ENCODE data around the gene FBLN7. TPM values are rescaled to one million over a fixed set of nuclear protein-coding genes. Genes with fewer than 3 reads are reported as not detected.
A peak's percentile ranks its signal among the peaks of the same experiment; 100 is the strongest.

The FBLN7 gene
- total and polyA plus RNA-seq, 2 of the 8 experiments (the other 6 are each of a cell fraction or from before 2014, with no cell fraction given), result 0.30 to 0.77 TPM

- Histone ChIP-seq H3K56ac (replicated peaks; ENCODE audit: insufficient read length, low read depth, low read length) (no peak overlapping the region), H4K8ac (ENCODE audit: extremely low read depth, insufficient read depth, low read length) (peak overlapping the region; percentile 45; the same call in 1 of the 2 replicates), H3K79me1 (ENCODE audit: low read depth, low read length) (no peaks in the 10 kb centered on the region), H3K36me3 (ENCODE audit: control insufficient read depth in 2 of 4, insufficient read depth in 4 of 4, low read length in 3 of 4) (no peaks in the 10 kb centered on the region), H4K91ac (replicated peaks; ENCODE audit: insufficient read length, low read length) (no peak overlapping the region), H3K27ac (ENCODE audit: low read depth, low read length) (no peak overlapping the region), H3K23ac (ENCODE audit: insufficient read length) (no peak overlapping the region), H2BK5ac (ENCODE audit: low read depth, low read length) (no peak overlapping the region), H4K5ac (ENCODE audit: insufficient read length, low read depth, low read length) (no peak overlapping the region), H3K18ac (ENCODE audit: extremely low read depth, low read length) (no peak overlapping the region; the same call in 1 of the 2 replicates), H4K20me1 (replicated peaks in 1 of 2; ENCODE audit: control insufficient read depth in 1 of 2, insufficient read depth in 2 of 2, low read length in 2 of 2) (peaks cover 0 to under 1% of the 10 kb centered on the region in 2 experiments), H2BK20ac (ENCODE audit: low read length) (no peak overlapping the region), H3K23me2 (ENCODE audit: low read depth, low read length) (peaks cover 10% of the 10 kb centered on the region; the same call in 1 of the 2 replicates), H3K4me1 (replicated peaks in 1 of 4; ENCODE audit: control insufficient read depth in 3 of 4, insufficient read depth in 4 of 4, low read length in 3 of 4) (peaks cover 0 to 6% (median 6%) of the 10 kb centered on the region in 4 experiments; a peak in 4 of 7 replicates), H3K9me3 (ENCODE audit: insufficient read depth in 2 of 2, low read depth in 1 of 2, low read length in 1 of 2) (no peaks in the 10 kb centered on the region; a peak in 1 of 4 replicates), H3K4ac (replicated peaks; ENCODE audit: insufficient read length, low read depth, low read length) (no peak overlapping the region), H3K27me3 (replicated peaks in 1 of 4; ENCODE audit: control insufficient read depth in 3 of 4, extremely low read depth in 1 of 4, insufficient read depth in 3 of 4, low read length in 3 of 4) (peaks cover 29 to 63% (median 48%) of the 10 kb centered on the region in 4 experiments), H3K9ac (replicated peaks in 1 of 4; ENCODE audit: extremely low read depth in 1 of 4, low read depth in 3 of 4, low read length in 3 of 4) (no peak overlapping the region), H2BK120ac (replicated peaks; ENCODE audit: low read depth, low read length) (no peak overlapping the region), H2BK12ac (ENCODE audit: low read depth, low read length) (no peak overlapping the region; the same call in 1 of the 2 replicates), H2AFZ (ENCODE audit: low read length) (peak overlapping the region; percentile 71), H3K79me2 (ENCODE audit: control insufficient read depth in 1 of 2, insufficient read depth in 2 of 2, low read length in 2 of 2) (no peaks in the 10 kb centered on the region), H2BK15ac (ENCODE audit: low read length) (no peak overlapping the region), H2AK5ac (ENCODE audit: low read depth, low read length) (no peak overlapping the region), H3K4me2 (ENCODE audit: insufficient read depth in 1 of 2, low read depth in 2 of 2, low read length in 2 of 2) (peak overlapping the region; percentile 85 to 93), H3K14ac (ENCODE audit: insufficient read length) (no peak overlapping the region), H3K4me3 (ENCODE audit: extremely low read depth in 1 of 4, insufficient read depth in 2 of 4, low read depth in 3 of 4, low read length in 4 of 4) (peak overlapping the region; percentile 40 to 80 (median 64))
- no peak for FAIRE-seq
- WGBS, 2 experiments (ENCODE audit: extremely low coverage in 1 of 2, insufficient coverage in 1 of 2, insufficient read length in 1 of 2, insufficient replicate concordance in 2 of 2, low coverage in 1 of 2, low lambda C conversion rate in 2 of 2, missing lambda C conversion rate in 1 of 2), result 34% methylated on average over 15 of the region's 15 CpGs; no CpG with 5 or more reads in 1 of the 2 experiments
- CTCF ChIA-PET (ENCODE audit: partially characterized antibody), result interaction anchor here (0.9 to 2.5 kb wide), 4 partner anchors 11 to 44 kb away, joined by 3 to 12 read pairs (median 4); no protein-coding TSS in a partner anchor
- TF ChIP-seq CTCF (IDR thresholded peaks at IDR 0.05; ENCODE audit: control extremely low read depth in 1 of 3, insufficient read depth in 1 of 3, low read depth in 1 of 3, low read length in 3 of 3) (no peak), KDM4A (IDR thresholded peaks at IDR 0.05; ENCODE audit: low read depth, low read length, severe bottlenecking) (peak; percentile 8), POU5F1 (IDR thresholded peaks at IDR 0.05; ENCODE audit: low read depth, low read length) (no peak), USF2 (IDR thresholded peaks at IDR 0.05; ENCODE audit: low read length) (no peak), EZH2 (IDR thresholded peaks at IDR 0.05; ENCODE audit: low read depth, low read length, severe bottlenecking) (peak; percentile 61)
- POLR2A ChIA-PET (ENCODE audit: partially characterized antibody), result interaction anchor here (1.3 to 1.7 kb wide), 2 partner anchors 56 to 117 kb away, joined by 3 read pairs; partner anchors contain the start of gene ZC3H8
- no peak for DNase-seq (ENCODE audit: low read depth in 1 of 2, low spot score in 2 of 2)
These were observed 548 bp upstream of the FBLN7 start for GRCh38 chr2:112137516-112138158.

All from H1 (cell line).